GM10847 (cell line): Measurements from ENCODE around the gene RALGPS1.

Source experiments
- POLR2A ChIP-seq: IDR thresholded peaks from 2 replicates; pipeline ENCODE4 v1.6.1; 2011; ENCODE audit not compliant: insufficient read length; ENCODE audit errors: extremely low read depth

RALGPS1 gene

GRCh38 chr9:126962336-126962735 is 47.8 kb downstream of the RALGPS1 start:
- no peak for TF ChIP-seq POLR2A

GRCh38 chr9:126965077-126965476 is 50.5 kb downstream of the RALGPS1 start:
- no peak for TF ChIP-seq POLR2A

GRCh38 chr9:126965541-126966428 is 51.2 kb downstream of the RALGPS1 start:
- no peak for TF ChIP-seq POLR2A

GRCh38 chr9:126971261-126971660 is 56.7 kb downstream of the RALGPS1 start:
- no peak for TF ChIP-seq POLR2A

GRCh38 chr9:126973651-126974529 is 59.3 kb downstream of the RALGPS1 start:
- TF ChIP-seq POLR2A, result no peak

GRCh38 chr9:126974594-126974993 is 60.0 kb downstream of the RALGPS1 start:
- no peak for TF ChIP-seq POLR2A

- TF ChIP-seq POLR2A, result no peak
Observed at GRCh38 chr9:126975327-126976220, 61.0 kb downstream of the RALGPS1 start.

GRCh38 chr9:126979461-126979860 is 64.9 kb downstream of the RALGPS1 start:
- no peak for TF ChIP-seq POLR2A

GRCh38 chr9:126980231-126980630 is 65.6 kb downstream of the RALGPS1 start:
- no peak for TF ChIP-seq POLR2A

GRCh38 chr9:126981218-126981617 is 66.6 kb downstream of the RALGPS1 start:
- no peak for TF ChIP-seq POLR2A

GRCh38 chr9:126982215-126983002 is 67.8 kb downstream of the RALGPS1 start:
- no peak for TF ChIP-seq POLR2A

- no peak for TF ChIP-seq POLR2A
Observed at GRCh38 chr9:126983767-126984166, 69.2 kb downstream of the RALGPS1 start.

GRCh38 chr9:126984969-126985368 is 70.4 kb downstream of the RALGPS1 start:
- TF ChIP-seq POLR2A, result no peak

GRCh38 chr9:126985870-126986498 is 71.4 kb downstream of the RALGPS1 start:
- TF ChIP-seq POLR2A, result no peak
